CD14-positive monocyte (primary cell): ENCODE results near the gene PPP1R13L. TPM values are rescaled to one million over a fixed set of nuclear protein-coding genes. Genes with fewer than 3 reads are reported as not detected.

Source experiments
- DNase-seq, 3 donors: peaks; one replicate each; pipeline ENCODE4 v3.0.0-alpha.2; 2011 to 2022
- H2AFZ ChIP-seq: 2 replicates; pipeline ENCODE4 v1.6.0; 2012; ENCODE audit warnings: mild to moderate bottlenecking, low read depth, low read length, inconsistent platforms; ENCODE audit not compliant: insufficient read depth, poor library complexity, severe bottlenecking
- H3K27ac ChIP-seq, 2 donors: 1 replicate in 1 of 2; 2 replicates in 1 of 2; pipeline ENCODE4 v1.5.1; 2012 to 2013; ENCODE audit warnings: low read length in 2 of 2, control low read depth in 1 of 2, inconsistent platforms in 1 of 2, low read depth in 1 of 2, mild to moderate bottlenecking in 1 of 2
- H3K27me3 ChIP-seq, 2 donors: one replicate each; pipeline versions ENCODE4 v1.6.0 to v1.6.1; 2011 to 2013; ENCODE audit warnings: low read length in 2 of 2; ENCODE audit not compliant: control insufficient read depth in 2 of 2, insufficient read depth in 2 of 2
- H3K36me3 ChIP-seq, 2 donors: replicated peaks in 1 of 2; 1 replicate in 1 of 2; 2 replicates in 1 of 2; pipeline versions ENCODE4 v1.5.1 to v1.6.1; 2012 to 2013; ENCODE audit warnings: low read length in 2 of 2, control low read depth in 1 of 2, inconsistent platforms in 1 of 2, mild to moderate bottlenecking in 1 of 2; ENCODE audit not compliant: insufficient read depth in 2 of 2, control insufficient read depth in 1 of 2
- H3K4me1 ChIP-seq, 2 donors: 1 replicate in 1 of 2; 2 replicates in 1 of 2; pipeline versions ENCODE4 v1.5.1 to v1.6.1; 2012 to 2013; ENCODE audit warnings: low read length in 2 of 2, control low read depth in 1 of 2, inconsistent platforms in 1 of 2, mild to moderate bottlenecking in 1 of 2, moderate library complexity in 1 of 2; ENCODE audit not compliant: insufficient read depth in 2 of 2, control insufficient read depth in 1 of 2
- H3K4me2 ChIP-seq: replicated peaks from 2 replicates; pipeline ENCODE3; 2012; ENCODE audit warnings: low read length, moderate library complexity, mild to moderate bottlenecking; ENCODE audit not compliant: poor library complexity, severe bottlenecking; ENCODE audit errors: extremely low read depth
- H3K4me3 ChIP-seq, 3 experiments: fragments of 200-600 bp in 1 of 3; sonication (generic) in 1 of 3; replicated peaks in 1 of 3; 1 replicate in 2 of 3; 2 replicates in 1 of 3; pipeline ENCODE4 v1.5.1; 2011 to 2013; ENCODE audit warnings: low read length in 3 of 3, mild to moderate bottlenecking in 3 of 3, control low read depth in 2 of 3, low read depth in 2 of 3, inconsistent platforms in 1 of 3, moderate library complexity in 1 of 3
- H3K79me2 ChIP-seq: 2 replicates; pipeline ENCODE4 v1.6.0; 2012; ENCODE audit warnings: mild to moderate bottlenecking, control low read depth, inconsistent platforms, low read length, moderate library complexity; ENCODE audit not compliant: insufficient read depth
- H3K9ac ChIP-seq: 2 replicates; pipeline ENCODE4 v1.6.0; 2017; ENCODE audit warnings: low read length, mild to moderate bottlenecking; ENCODE audit not compliant: insufficient read depth, poor library complexity, severe bottlenecking
- H3K9me3 ChIP-seq, 2 donors: replicated peaks in 1 of 2; 1 replicate in 1 of 2; 2 replicates in 1 of 2; pipeline versions ENCODE4 v1.5.1 to v1.6.1; 2012 to 2013; ENCODE audit warnings: low read length in 2 of 2, control low read depth in 1 of 2; ENCODE audit not compliant: control insufficient read depth in 1 of 2, insufficient read depth in 1 of 2
- H4K20me1 ChIP-seq: 2 replicates; pipeline ENCODE4 v1.6.0; 2012; ENCODE audit warnings: mild to moderate bottlenecking, low read length, control low read depth, moderate library complexity; ENCODE audit not compliant: insufficient read depth
- H3K27ac Mint-ChIP-seq, 7 donors: one replicate each; pipeline ENCODE4 v1.8.0; 2020; ENCODE audit warnings: mild to moderate bottlenecking in 7 of 7, mixed read lengths in 7 of 7, moderate library complexity in 6 of 7, inconsistent platforms in 2 of 7
- H3K27me3 Mint-ChIP-seq, 3 donors: one replicate each; pipeline ENCODE4 v1.8.0; 2021 to 2022; ENCODE audit warnings: low read depth in 3 of 3, mild to moderate bottlenecking in 3 of 3, mixed read lengths in 3 of 3, moderate library complexity in 3 of 3, inconsistent platforms in 1 of 3
- H3K36me3 Mint-ChIP-seq, 2 donors: one replicate each; pipeline ENCODE4 v1.8.0; 2020; ENCODE audit warnings: mixed read lengths in 2 of 2, inconsistent platforms in 1 of 2, mild to moderate bottlenecking in 1 of 2
- H3K4me1 Mint-ChIP-seq: one replicate; pipeline ENCODE4 v1.8.0; 2020; ENCODE audit warnings: mild to moderate bottlenecking, mixed read lengths
- H3K4me3 Mint-ChIP-seq, 2 donors: one replicate each; pipeline ENCODE4 v1.8.0; 2020; ENCODE audit warnings: mild to moderate bottlenecking in 2 of 2, mixed read lengths in 2 of 2, moderate library complexity in 1 of 2
- H3K9me3 Mint-ChIP-seq, 7 donors: one replicate each; pipeline ENCODE4 v1.8.0; 2020 to 2022; ENCODE audit warnings: mixed read lengths in 7 of 7, mild to moderate bottlenecking in 6 of 7, moderate library complexity in 6 of 7, inconsistent platforms in 2 of 7
- WGBS: methylation state at CpG from one replicate; pipeline ENCODE4 v1.1.5; 2013; ENCODE audit warnings: missing lambda C conversion rate; ENCODE audit not compliant: insufficient coverage; 5-methylcytosine and 5-hydroxymethylcytosine counted together
- intact Hi-C, 2 donors: fragments of 100-400 bp; cut with micrococcal nuclease; formaldehyde crosslinking; loops; one replicate each; pipeline versions ENCODE4 v1.15.0 to v1.15.1; 2023
- polyA plus RNA-seq, 3 donors: library from polyadenylated mRNA; depleted of rRNA in 1 of 3; unstranded in 2 of 3; stranded (reverse) in 1 of 3; fragments of 300-500 nt in 2 of 3; fragments of >200 nt in 1 of 3; fragmentation: Illumina TruSeq in 2 of 3; gene quantifications; 1 replicate in 2 of 3; 2 replicates in 1 of 3; pipeline ENCODE4 v1.2.3, GENCODE V29; 2012 to 2021
- TF ChIP-seq, protein P1 (sequence below): fragments of 200-600 bp; IDR thresholded peaks from one replicate; pipeline ENCODE4 v1.8.0; 2022; ENCODE audit warnings: antibody characterized with exemption, mild to moderate bottlenecking

The PPP1R13L gene
- polyA plus RNA-seq, 3 donors, result 0.18 to 1.8 (median 0.45) TPM

- no peak overlapping the region for H3K27ac ChIP-seq
- WGBS, result 72% methylated on average over 3 of the region's 3 CpGs
- H3K4me1 ChIP-seq, result no peaks in the 10 kb centered on the region
- intact Hi-C loops, result loop anchor here in 1 of 2 donors (10.0 kb wide), 1 partner anchor 204 kb away; no protein-coding TSS in a partner anchor
- H3K9ac ChIP-seq, result no peak overlapping the region
- no peak overlapping the region for H2AFZ ChIP-seq
- peaks cover 24 to 33% of the 10 kb centered on the region in 2 donors for H3K36me3 ChIP-seq
- Mint-ChIP-seq H3K27ac (peak overlapping the region in 1 of 7 donors; percentile 10), H3K27me3 (peaks cover 11 to 29% (median 21%) of the 10 kb centered on the region in 3 donors), H3K4me1 (no peaks in the 10 kb centered on the region), H3K36me3 (peaks cover 30 to 36% of the 10 kb centered on the region in 2 donors), H3K4me3 (no peak overlapping the region), H3K9me3 (peaks cover 0 to 1% (median 0%) of the 10 kb centered on the region in 7 donors)
- no peak for DNase-seq
- H3K4me3 ChIP-seq, result no peak overlapping the region
- H3K27me3 ChIP-seq, result peaks cover 0 to 14% of the 10 kb centered on the region in 2 donors
- H3K9me3 ChIP-seq, result no peaks in the 10 kb centered on the region
- H4K20me1 ChIP-seq, result no peaks in the 10 kb centered on the region
- no peaks in the 10 kb centered on the region for H3K79me2 ChIP-seq
- TF ChIP-seq, protein P1, sequence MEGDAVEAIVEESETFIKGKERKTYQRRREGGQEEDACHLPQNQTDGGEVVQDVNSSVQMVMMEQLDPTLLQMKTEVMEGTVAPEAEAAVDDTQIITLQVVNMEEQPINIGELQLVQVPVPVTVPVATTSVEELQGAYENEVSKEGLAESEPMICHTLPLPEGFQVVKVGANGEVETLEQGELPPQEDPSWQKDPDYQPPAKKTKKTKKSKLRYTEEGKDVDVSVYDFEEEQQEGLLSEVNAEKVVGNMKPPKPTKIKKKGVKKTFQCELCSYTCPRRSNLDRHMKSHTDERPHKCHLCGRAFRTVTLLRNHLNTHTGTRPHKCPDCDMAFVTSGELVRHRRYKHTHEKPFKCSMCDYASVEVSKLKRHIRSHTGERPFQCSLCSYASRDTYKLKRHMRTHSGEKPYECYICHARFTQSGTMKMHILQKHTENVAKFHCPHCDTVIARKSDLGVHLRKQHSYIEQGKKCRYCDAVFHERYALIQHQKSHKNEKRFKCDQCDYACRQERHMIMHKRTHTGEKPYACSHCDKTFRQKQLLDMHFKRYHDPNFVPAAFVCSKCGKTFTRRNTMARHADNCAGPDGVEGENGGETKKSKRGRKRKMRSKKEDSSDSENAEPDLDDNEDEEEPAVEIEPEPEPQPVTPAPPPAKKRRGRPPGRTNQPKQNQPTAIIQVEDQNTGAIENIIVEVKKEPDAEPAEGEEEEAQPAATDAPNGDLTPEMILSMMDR, result no peak
- H3K4me2 ChIP-seq, result no peak overlapping the region
Measured at GRCh38 chr19:45349126-45349415, 55.8 kb downstream of the PPP1R13L start.

DNA sequence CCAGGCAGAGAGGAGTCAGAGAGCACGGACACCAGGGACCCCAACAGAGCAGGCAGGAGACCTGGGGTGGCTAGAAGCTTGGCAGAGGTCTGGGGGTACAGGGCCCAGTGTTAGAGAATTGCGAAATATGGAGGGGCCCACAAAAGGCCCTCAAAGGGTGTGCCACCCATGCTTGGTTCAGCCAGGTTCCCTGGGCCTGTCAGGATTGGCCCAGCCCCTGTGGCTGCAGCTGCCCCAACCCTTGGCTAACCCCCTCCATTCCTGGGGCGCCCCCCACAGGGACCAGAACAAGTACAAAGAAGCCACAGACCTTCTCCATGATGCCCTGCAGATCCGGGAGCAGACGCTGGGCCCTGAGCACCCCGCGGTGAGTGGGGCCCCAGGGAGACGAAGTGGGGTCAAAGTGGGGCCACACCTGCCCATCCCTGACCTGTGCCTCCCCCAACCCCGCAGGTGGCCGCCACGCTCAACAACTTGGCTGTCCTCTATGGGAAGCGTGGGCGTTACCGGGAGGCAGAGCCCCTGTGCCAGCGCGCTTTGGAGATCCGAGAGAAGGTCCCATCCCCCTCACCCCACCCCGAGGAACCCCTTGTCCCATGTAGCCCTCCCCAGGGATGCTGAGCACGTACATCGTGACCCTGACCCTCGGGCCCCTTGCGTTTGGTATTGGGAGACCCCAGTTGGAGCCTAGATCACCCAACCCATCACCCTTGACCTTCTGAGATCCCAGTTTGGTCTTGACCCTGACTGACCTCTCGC, 56.3 kb downstream of the PPP1R13L start:
- Mint-ChIP-seq H3K27me3 (peaks cover 13 to 30% (median 21%) of the 10 kb centered on the region in 3 donors), H3K36me3 (peaks cover 27 to 31% of the 10 kb centered on the region in 2 donors), H3K9me3 (peaks cover 0 to 1% (median 0%) of the 10 kb centered on the region in 7 donors), H3K4me3 (peak overlapping the region in 1 of 2 donors; percentile 20), H3K4me1 (no peaks in the 10 kb centered on the region), H3K27ac (no peak overlapping the region)
- Histone ChIP-seq H3K79me2 (no peaks in the 10 kb centered on the region), H3K36me3 (peaks cover 24 to 28% of the 10 kb centered on the region in 2 donors), H3K9me3 (no peaks in the 10 kb centered on the region), H3K4me2 (no peak overlapping the region), H3K4me3 (no peak overlapping the region), H2AFZ (no peak overlapping the region), H3K9ac (no peak overlapping the region), H3K4me1 (no peaks in the 10 kb centered on the region), H4K20me1 (no peaks in the 10 kb centered on the region), H3K27ac (no peak overlapping the region), H3K27me3 (peaks cover 0 to 15% of the 10 kb centered on the region in 2 donors)
- no peak for DNase-seq
- 90% methylated on average over 19 of the region's 23 CpGs for WGBS
- TF ChIP-seq, protein P1, result no peak
- intact Hi-C loops, result loop anchor here in 1 of 2 donors (10.0 kb wide), 1 partner anchor 204 kb away; no protein-coding TSS in a partner anchor
